Body of pancreas (tissue), 4 donors: Measurements from ENCODE around the gene GMEB2. TPM values are rescaled to one million over a fixed set of nuclear protein-coding genes. Genes with fewer than 3 reads are reported as not detected.

Source experiments
- ATAC-seq: fragments of 150-250 bp; one replicate; pipeline ENCODE4 v1.9.1; 2016
- DNase-seq, 4 donors: peaks; one replicate each; pipeline ENCODE4 v3.0.0-alpha.2; 2019
- H3K27ac ChIP-seq, 4 donors: fragments of 200-600 bp; sonication (generic); 1 replicate in 3 of 4; 2 replicates in 1 of 4; pipeline versions ENCODE4 v1.5.1 to v1.6.1; 2016 to 2019; ENCODE audit warnings: mild to moderate bottlenecking in 1 of 4, mixed read lengths in 1 of 4, moderate library complexity in 1 of 4
- H3K27me3 ChIP-seq, 2 donors: fragments of 200-600 bp; sonication (generic); one replicate each; pipeline ENCODE4 v1.6.0; 2016; ENCODE audit warnings: mild to moderate bottlenecking in 1 of 2
- H3K36me3 ChIP-seq, 2 donors: fragments of 200-600 bp; sonication (generic); replicated peaks in 1 of 2; 2 replicates each; pipeline ENCODE4 v1.5.1; 2016; ENCODE audit warnings: low read depth in 2 of 2; ENCODE audit not compliant: insufficient read depth in 1 of 2
- H3K4me1 ChIP-seq: fragments of 200-600 bp; sonication (generic); one replicate; pipeline ENCODE4 v1.6.0; 2016
- H3K4me3 ChIP-seq, 2 donors: fragments of 200-600 bp; sonication (generic); 1 replicate in 1 of 2; 2 replicates in 1 of 2; pipeline ENCODE4 v1.5.1; 2016 to 2019
- H3K9me3 ChIP-seq, 3 donors: fragments of 200-600 bp; sonication (generic); 1 replicate in 2 of 3; 2 replicates in 1 of 3; pipeline ENCODE4 v1.5.1; 2016
- CTCF ChIP-seq, 7 experiments: fragments of 450-650 bp in 4 of 7; fragments of 200-600 bp in 3 of 7; sonication (generic) in 3 of 7; IDR thresholded peaks; one replicate each; pipeline ENCODE4 v1.5.1; 2016 to 2019; ENCODE audit warnings: antibody characterized with exemption in 7 of 7
- POLR2A ChIP-seq, 3 donors: fragments of 450-650 bp; IDR thresholded peaks; one replicate each; pipeline ENCODE4 v1.6.1; 2016; ENCODE audit warnings: antibody characterized with exemption in 3 of 3, mild to moderate bottlenecking in 2 of 3
- WGBS, 2 donors: methylation state at CpG; one replicate each; pipeline ENCODE4 v1.1.5; 2017; 5-methylcytosine and 5-hydroxymethylcytosine counted together
- intact Hi-C: fragments of 100-400 bp; cut with DNase I; formaldehyde crosslinking; loops from one replicate; pipeline ENCODE4 v1.15.1; 2023
- total RNA-seq, 2 donors: library from RNA; depleted of rRNA; stranded (reverse); fragments of >200 nt; gene quantifications; one replicate each; pipeline ENCODE4 v1.1.0, GENCODE V29; 2016

Gene GMEB2
- total RNA-seq, 2 donors from 2014 or later, result 8.9 to 9.9 TPM

GRCh38 chr20:63597651-63598478 is 29.0 kb downstream of the GMEB2 start:
- Histone ChIP-seq H3K4me1 (no peaks in the 10 kb centered on the region), H3K36me3 (peaks cover 0 to 16% of the 10 kb centered on the region in 2 donors), H3K9me3 (no peaks in the 10 kb centered on the region), H3K27me3 (no peaks in the 10 kb centered on the region), H3K4me3 (no peak overlapping the region), H3K27ac (no peak overlapping the region)
- TF ChIP-seq CTCF (IDR thresholded peaks at IDR 0.05) (no peak), POLR2A (IDR thresholded peaks at IDR 0.05) (no peak)
- WGBS, 2 donors, result 77 to 87% methylated on average over 11 to 23 of the region's 23 CpGs
- DNase-seq (no peak), ATAC-seq (no peak)
- intact Hi-C loops, result no loop called here

DNA sequence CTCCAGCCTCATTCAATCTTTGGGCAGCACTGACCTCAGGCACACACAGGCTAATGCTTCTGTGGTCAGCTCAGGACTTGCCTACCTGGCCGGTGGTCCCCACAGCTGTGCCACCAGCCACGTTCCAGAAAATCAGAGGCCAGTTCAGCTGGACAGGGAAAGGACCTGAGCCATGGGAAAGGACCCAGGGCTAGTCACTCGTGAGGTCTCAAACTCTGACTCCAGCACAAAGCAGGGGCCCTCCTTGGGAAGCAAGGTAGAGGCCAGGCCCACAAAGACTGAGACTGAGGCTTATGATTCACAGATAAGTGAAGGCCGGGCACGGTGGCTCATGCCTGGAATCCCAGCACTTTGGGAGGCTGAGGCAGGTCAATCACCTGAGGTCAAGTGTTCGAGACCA is 30.5 kb downstream of the GMEB2 start:
- 85 to 88% methylated on average over 6 of the region's 6 CpGs for WGBS, 2 donors
- peaks cover 0 to 17% of the 10 kb centered on the region in 2 donors for H3K36me3 ChIP-seq
- H3K27me3 ChIP-seq, result no peaks in the 10 kb centered on the region
- H3K4me1 ChIP-seq, result no peaks in the 10 kb centered on the region
- ATAC-seq (no peak), DNase-seq (no peak)
- no peak overlapping the region for H3K27ac ChIP-seq
- H3K9me3 ChIP-seq, result no peaks in the 10 kb centered on the region
- no peak overlapping the region for H3K4me3 ChIP-seq
- TF ChIP-seq CTCF (IDR thresholded peaks at IDR 0.05) (no peak), POLR2A (IDR thresholded peaks at IDR 0.05) (no peak)
- intact Hi-C loops, result no loop called here

- H3K27me3 ChIP-seq, result no peaks in the 10 kb centered on the region
- no peak for TF ChIP-seq CTCF (IDR thresholded peaks at IDR 0.05)
- TF ChIP-seq POLR2A (IDR thresholded peaks at IDR 0.05), result no peak
- peaks cover 0 to 10% of the 10 kb centered on the region in 2 donors for H3K36me3 ChIP-seq
- H3K27ac ChIP-seq, result no peak overlapping the region
- WGBS, 2 donors, result 75 to 91% methylated on average over 3 to 30 of the region's 30 CpGs
- DNase-seq (no peak), ATAC-seq (no peak)
- no peaks in the 10 kb centered on the region for H3K4me1 ChIP-seq
- intact Hi-C loops, result no loop called here
- H3K4me3 ChIP-seq, result no peak overlapping the region
- H3K9me3 ChIP-seq, result no peaks in the 10 kb centered on the region
Observed at GRCh38 chr20:63595416-63596127, 31.3 kb downstream of the GMEB2 start.

GRCh38 chr20:63594043-63594561 is 32.8 kb downstream of the GMEB2 start:
- DNase-seq, result no peak
- intact Hi-C loops, result no loop called here

DNA sequence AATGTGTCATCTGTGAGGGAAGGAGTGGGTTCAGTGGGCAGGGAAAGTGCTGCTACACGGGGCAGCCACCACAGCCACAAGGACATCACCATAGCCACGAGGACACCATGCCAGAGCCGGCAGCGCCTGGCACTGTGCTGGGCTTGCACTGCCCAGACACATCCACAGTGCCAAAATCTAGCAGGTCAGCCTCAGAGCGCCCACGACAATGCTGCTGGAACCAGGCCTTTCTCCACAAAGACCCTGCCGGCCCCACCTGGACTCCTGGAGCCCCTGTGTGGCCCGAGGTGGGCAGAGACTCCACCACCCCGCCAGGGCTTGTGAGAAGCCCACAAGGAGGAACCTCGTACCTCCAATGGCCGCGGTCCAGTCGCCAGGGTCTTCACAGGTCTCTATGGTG is 34.2 kb downstream of the GMEB2 start:
- TF ChIP-seq CTCF (IDR thresholded peaks at IDR 0.05), result no peak
- no peak for TF ChIP-seq POLR2A (IDR thresholded peaks at IDR 0.05)
- Histone ChIP-seq H3K4me3 (no peak overlapping the region), H3K27ac (no peak overlapping the region), H3K27me3 (no peaks in the 10 kb centered on the region), H3K4me1 (peaks cover 11% of the 10 kb centered on the region), H3K36me3 (peaks cover 0 to 15% of the 10 kb centered on the region in 2 donors), H3K9me3 (no peaks in the 10 kb centered on the region)
- intact Hi-C loops, result no loop called here
- no peak for ATAC-seq
- WGBS, 2 donors, result 87% methylated on average over 13 of the region's 13 CpGs; no CpG with 5 or more reads in 1 of the 2 donors
- no peak for DNase-seq

More at GRCh38 chr20:63594043-63594561, 32.8 kb downstream of the GMEB2 start:
- no peak for TF ChIP-seq POLR2A (IDR thresholded peaks at IDR 0.05)
- no peak overlapping the region for H3K4me3 ChIP-seq
- peaks cover 0 to 15% of the 10 kb centered on the region in 2 donors for H3K36me3 ChIP-seq
- peaks cover 11% of the 10 kb centered on the region for H3K4me1 ChIP-seq
- ATAC-seq, result no peak
- no peaks in the 10 kb centered on the region for H3K9me3 ChIP-seq
- 78 to 86% methylated on average over 5 to 10 of the region's 10 CpGs for WGBS, 2 donors
- H3K27me3 ChIP-seq, result no peaks in the 10 kb centered on the region
- no peak overlapping the region for H3K27ac ChIP-seq
